Nephron (organoid): ENCODE measurements around the gene PLA2G5.

Experiments used
- H3K27ac Mint-ChIP-seq, 3 experiments: 2 replicates each; pipeline ENCODE4 v1.8.0; 2020; ENCODE audit warnings: mixed read lengths in 3 of 3, mild to moderate bottlenecking in 2 of 3, moderate library complexity in 1 of 3
- H3K27me3 Mint-ChIP-seq: 2 replicates; pipeline ENCODE4 v1.8.0; 2021; ENCODE audit warnings: low read depth, mild to moderate bottlenecking, moderate library complexity, mixed read lengths
- H3K36me3 Mint-ChIP-seq: 2 replicates; pipeline ENCODE4 v1.8.0; 2020; ENCODE audit warnings: low read depth, mixed read lengths
- H3K4me1 Mint-ChIP-seq: 2 replicates; pipeline ENCODE4 v1.8.0; 2020; ENCODE audit warnings: mixed read lengths
- H3K4me3 Mint-ChIP-seq, 3 experiments: 2 replicates each; pipeline ENCODE4 v1.8.0; 2020; ENCODE audit warnings: mild to moderate bottlenecking in 3 of 3, mixed read lengths in 3 of 3, moderate library complexity in 2 of 3
- H3K9me3 Mint-ChIP-seq: 2 replicates; pipeline ENCODE4 v1.8.0; 2020; ENCODE audit warnings: mixed read lengths
- CTCF ChIP-seq, 3 experiments: fragments of 200-600 bp; sonication (generic); IDR thresholded peaks; one replicate each; pipeline ENCODE4 v1.5.0; 2021; ENCODE audit warnings: antibody characterized with exemption in 3 of 3; ENCODE audit not compliant: unreplicated experiment in 3 of 3

The PLA2G5 gene

GRCh38 chr1:20086800-20087199 is 16.8 kb downstream of the PLA2G5 start:
- Mint-ChIP-seq H3K36me3 (no peaks in the 10 kb centered on the region), H3K4me1 (no peaks in the 10 kb centered on the region), H3K27me3 (peaks cover 19% of the 10 kb centered on the region), H3K27ac (no peak overlapping the region), H3K4me3 (no peak overlapping the region), H3K9me3 (peaks cover 3% of the 10 kb centered on the region)
- no peak for TF ChIP-seq CTCF (IDR thresholded peaks at IDR 0.05; ENCODE audit: unreplicated experiment in 3 of 3)

GRCh38 chr1:20087668-20088067 is 17.7 kb downstream of the PLA2G5 start:
- Mint-ChIP-seq H3K36me3 (no peaks in the 10 kb centered on the region), H3K4me1 (no peaks in the 10 kb centered on the region), H3K4me3 (no peak overlapping the region), H3K9me3 (peaks cover 3% of the 10 kb centered on the region), H3K27ac (no peak overlapping the region), H3K27me3 (peaks cover 27% of the 10 kb centered on the region)
- TF ChIP-seq CTCF (IDR thresholded peaks at IDR 0.05; ENCODE audit: unreplicated experiment in 3 of 3): no peak

- peaks cover 5% of the 10 kb centered on the region for H3K4me1 Mint-ChIP-seq
- no peak overlapping the region for H3K4me3 Mint-ChIP-seq
- no peak overlapping the region for H3K27ac Mint-ChIP-seq
- H3K27me3 Mint-ChIP-seq: peaks cover 41% of the 10 kb centered on the region
- H3K36me3 Mint-ChIP-seq: no peaks in the 10 kb centered on the region
- peaks cover 3% of the 10 kb centered on the region for H3K9me3 Mint-ChIP-seq
- no peak for TF ChIP-seq CTCF (IDR thresholded peaks at IDR 0.05; ENCODE audit: unreplicated experiment in 3 of 3)
Measured at GRCh38 chr1:20089328-20090077, 19.5 kb downstream of the PLA2G5 start.

GRCh38 chr1:20090119-20090518 is 20.1 kb downstream of the PLA2G5 start:
- H3K9me3 Mint-ChIP-seq: peaks cover 3% of the 10 kb centered on the region
- H3K4me3 Mint-ChIP-seq: no peak overlapping the region
- TF ChIP-seq CTCF (IDR thresholded peaks at IDR 0.05; ENCODE audit: unreplicated experiment in 3 of 3): no peak
- H3K27me3 Mint-ChIP-seq: peaks cover 42% of the 10 kb centered on the region
- H3K4me1 Mint-ChIP-seq: peaks cover 5% of the 10 kb centered on the region
- no peaks in the 10 kb centered on the region for H3K36me3 Mint-ChIP-seq
- H3K27ac Mint-ChIP-seq: no peak overlapping the region

- TF ChIP-seq CTCF (IDR thresholded peaks at IDR 0.05; ENCODE audit: unreplicated experiment in 3 of 3): no peak
- Mint-ChIP-seq H3K27ac (no peak overlapping the region), H3K36me3 (no peaks in the 10 kb centered on the region), H3K9me3 (peaks cover 3% of the 10 kb centered on the region), H3K4me1 (peaks cover 5% of the 10 kb centered on the region), H3K4me3 (no peak overlapping the region), H3K27me3 (peaks cover 42% of the 10 kb centered on the region)
Measured at GRCh38 chr1:20090641-20091040, 20.6 kb downstream of the PLA2G5 start.

- Mint-ChIP-seq H3K4me3 (no peak overlapping the region), H3K27me3 (peaks cover 40% of the 10 kb centered on the region), H3K27ac (no peak overlapping the region), H3K9me3 (peaks cover 7% of the 10 kb centered on the region), H3K4me1 (peaks cover 5% of the 10 kb centered on the region), H3K36me3 (no peaks in the 10 kb centered on the region)
- TF ChIP-seq CTCF (IDR thresholded peaks at IDR 0.05; ENCODE audit: unreplicated experiment in 3 of 3): no peak
Measured at GRCh38 chr1:20093303-20093702, 23.3 kb downstream of the PLA2G5 start.
